ENCODE results near the gene ZBTB12. TPM values are rescaled to one million over a fixed set of nuclear protein-coding genes. Genes with fewer than 3 reads are reported as not detected.

The ZBTB12 gene
- total and polyA plus RNA-seq, 2 experiments from 2014 or later: 4.4 TPM; not detected in 1

- Histone ChIP-seq H3K36me3 (replicated peaks; ENCODE audit: insufficient read depth, low read depth) (no peaks in the 10 kb centered on the region), H3K4me2 (no peak overlapping the region), H4K20me1 (ENCODE audit: insufficient read depth, poor library complexity, severe bottlenecking) (no peaks in the 10 kb centered on the region), H3K27ac (peak overlapping the region; percentile 57), H3K9me2 (replicated peaks; ENCODE audit: insufficient read depth) (no peaks in the 10 kb centered on the region), H3K27me3 (no peaks in the 10 kb centered on the region), H3K4me3 (no peak overlapping the region), H3K79me2 (no peaks in the 10 kb centered on the region), H2AFZ (no peak overlapping the region), H3K4me1 (ENCODE audit: insufficient read depth) (peaks cover 4% of the 10 kb centered on the region), H3K9me3 (ENCODE audit: low read depth) (no peaks in the 10 kb centered on the region)
- WGBS (ENCODE audit: low lambda C conversion rate, missing lambda C conversion rate): 59% methylated on average over 2 of the region's 2 CpGs
- DNase-seq (ENCODE audit: low spot score): no peak
- TF ChIP-seq EZH2 (IDR thresholded peaks at IDR 0.05; ENCODE audit: borderline replicate concordance) (no peak), EZH2phosphoT487 (IDR thresholded peaks at IDR 0.05; ENCODE audit: low read depth, severe bottlenecking, unreplicated experiment) (no peak), CTCF (IDR thresholded peaks at IDR 0.05; ENCODE audit: poor library complexity) (no peak)
Measured at GRCh38 chr6:31920811-31921210, 18.9 kb upstream of the ZBTB12 start.

GRCh38 chr6:31919624-31920303 lies 17.9 kb upstream of the ZBTB12 start:
- Histone ChIP-seq H3K27me3 (no peaks in the 10 kb centered on the region), H3K36me3 (replicated peaks; ENCODE audit: insufficient read depth, low read depth) (no peaks in the 10 kb centered on the region), H4K20me1 (ENCODE audit: insufficient read depth, poor library complexity, severe bottlenecking) (no peaks in the 10 kb centered on the region), H2AFZ (no peak overlapping the region), H3K27ac (no peak overlapping the region), H3K9me2 (replicated peaks; ENCODE audit: insufficient read depth) (no peaks in the 10 kb centered on the region), H3K4me2 (no peak overlapping the region), H3K79me2 (no peaks in the 10 kb centered on the region), H3K4me3 (no peak overlapping the region), H3K4me1 (ENCODE audit: insufficient read depth) (peaks cover 4% of the 10 kb centered on the region), H3K9me3 (ENCODE audit: low read depth) (no peaks in the 10 kb centered on the region)
- WGBS (ENCODE audit: low lambda C conversion rate, missing lambda C conversion rate): 73% methylated on average over 6 of the region's 6 CpGs
- DNase-seq (ENCODE audit: low spot score): no peak
- no peak for TF ChIP-seq CTCF (IDR thresholded peaks at IDR 0.05; ENCODE audit: poor library complexity)
- TF ChIP-seq EZH2phosphoT487 (IDR thresholded peaks at IDR 0.05; ENCODE audit: low read depth, severe bottlenecking, unreplicated experiment): no peak
- TF ChIP-seq EZH2 (IDR thresholded peaks at IDR 0.05; ENCODE audit: borderline replicate concordance): no peak

- no peak for DNase-seq (ENCODE audit: low spot score)
- TF ChIP-seq CTCF (IDR thresholded peaks at IDR 0.05; ENCODE audit: poor library complexity) (no peak), EZH2phosphoT487 (IDR thresholded peaks at IDR 0.05; ENCODE audit: low read depth, severe bottlenecking, unreplicated experiment) (no peak), EZH2 (IDR thresholded peaks at IDR 0.05; ENCODE audit: borderline replicate concordance) (no peak)
- H2AFZ ChIP-seq: no peak overlapping the region
- no peaks in the 10 kb centered on the region for H3K27me3 ChIP-seq
- 86% methylated on average over 8 of the region's 8 CpGs for WGBS (ENCODE audit: low lambda C conversion rate, missing lambda C conversion rate)
- no peaks in the 10 kb centered on the region for H4K20me1 ChIP-seq (ENCODE audit: insufficient read depth, poor library complexity, severe bottlenecking)
- no peaks in the 10 kb centered on the region for H3K79me2 ChIP-seq
- H3K4me2 ChIP-seq: no peak overlapping the region
- H3K4me3 ChIP-seq: no peak overlapping the region
- peaks cover 4% of the 10 kb centered on the region for H3K4me1 ChIP-seq (ENCODE audit: insufficient read depth)
- no peaks in the 10 kb centered on the region for H3K36me3 ChIP-seq (replicated peaks; ENCODE audit: insufficient read depth, low read depth)
- H3K27ac ChIP-seq: no peak overlapping the region
- no peaks in the 10 kb centered on the region for H3K9me2 ChIP-seq (replicated peaks; ENCODE audit: insufficient read depth)
- no peaks in the 10 kb centered on the region for H3K9me3 ChIP-seq (ENCODE audit: low read depth)
Measured at GRCh38 chr6:31918069-31918720, 16.3 kb upstream of the ZBTB12 start.

All from hepatocyte (in vitro differentiated cells).